Endothelial cell of umbilical vein (primary cell): ENCODE results near the gene SPTLC1. TPM values are rescaled to one million over a fixed set of nuclear protein-coding genes. Genes with fewer than 3 reads are reported as not detected.

Source experiments
- BruUV-seq: library from RNA; stranded (reverse); fragments of 400-500 nt; replicated peaks from 2 replicates; lab custom pipeline; 2021; lab: Mats Ljungman, UMichigan
- CTCF ChIA-PET: fragments of 300-600, 350-600 bp; sonication (Branson Sonifier 250); formaldehyde crosslinking; loops from one replicate; lab custom pipeline; 2021; ENCODE audit warnings: antibody characterized with exemption, inconsistent platforms; lab: Charles Lee
- POLR2A ChIA-PET: fragments of 300-600, 350-600 bp; sonication (Branson Sonifier 250); formaldehyde crosslinking; loops from one replicate; lab custom pipeline; 2021; ENCODE audit warnings: antibody characterized with exemption, inconsistent platforms; lab: Charles Lee
- DNase-seq: peaks from one replicate; pipeline ENCODE4 v3.0.0-alpha.2; 2011; ENCODE audit warnings: low read depth, low spot score
- FAIRE-seq: peaks from 2 replicates; lab custom pipeline; 2011; peaks lifted over from hg19 to GRCh38; lab: Jason Lieb, UNC
- H2AFZ ChIP-seq: 2 replicates; pipeline ENCODE4 v1.6.0; 2012; ENCODE audit warnings: low read depth, low read length, control low read depth, inconsistent platforms
- H3K27ac ChIP-seq: 2 replicates; pipeline ENCODE4 v1.5.1; 2011; ENCODE audit warnings: low read depth, mild to moderate bottlenecking, control low read depth, low read length, moderate library complexity; ENCODE audit not compliant: insufficient read depth
- H3K27me3 ChIP-seq, 2 experiments: 2 replicates each; pipeline versions ENCODE4 v1.6.0 to v1.6.1; 2011; ENCODE audit warnings: low read length in 2 of 2, mixed read lengths in 1 of 2; ENCODE audit not compliant: control insufficient read depth in 2 of 2, insufficient read depth in 2 of 2
- H3K36me3 ChIP-seq, 2 experiments: 2 replicates in 1 of 2; 3 replicates in 1 of 2; pipeline ENCODE4 v1.5.1; 2011; ENCODE audit warnings: low read length in 2 of 2, mild to moderate bottlenecking in 1 of 2, moderate library complexity in 1 of 2; ENCODE audit not compliant: control insufficient read depth in 2 of 2, insufficient read depth in 2 of 2; ENCODE audit errors: extremely low read depth in 1 of 2
- H3K4me1 ChIP-seq: 3 replicates; pipeline ENCODE4 v1.5.1; 2011; ENCODE audit warnings: mild to moderate bottlenecking, low read length; ENCODE audit not compliant: control insufficient read depth, insufficient read depth; ENCODE audit errors: extremely low read depth
- H3K4me2 ChIP-seq: 2 replicates; pipeline ENCODE4 v1.6.1; 2011; ENCODE audit warnings: low read length, control low read depth, mixed read lengths; ENCODE audit not compliant: insufficient read depth
- H3K4me3 ChIP-seq, 3 experiments: fragments of 200-600 bp in 1 of 3; sonication (generic), shearing (Covaris generic) in 1 of 3; replicated peaks in 1 of 3; 2 replicates each; pipeline ENCODE4 v1.5.1; 2011 to 2016; ENCODE audit warnings: control low read depth in 3 of 3, low read length in 3 of 3, mild to moderate bottlenecking in 2 of 3, inconsistent platforms in 1 of 3, low read depth in 1 of 3, moderate library complexity in 1 of 3; ENCODE audit not compliant: insufficient read depth in 1 of 3
- H3K79me2 ChIP-seq: 2 replicates; pipeline ENCODE4 v1.6.0; 2012; ENCODE audit warnings: low read length, inconsistent platforms; ENCODE audit not compliant: control insufficient read depth, insufficient read depth
- H3K9ac ChIP-seq: replicated peaks from 2 replicates; pipeline ENCODE3; 2011; ENCODE audit warnings: low read length, control low read depth; ENCODE audit not compliant: insufficient read depth; ENCODE audit errors: extremely low read depth
- H3K9me1 ChIP-seq: replicated peaks from 3 replicates; pipeline ENCODE4 v1.6.0; 2011; ENCODE audit warnings: mild to moderate bottlenecking, low read length; ENCODE audit not compliant: control insufficient read depth, insufficient read depth; ENCODE audit errors: extremely low read depth
- H3K9me3 ChIP-seq: replicated peaks from 2 replicates; pipeline ENCODE4 v1.5.1; 2012; ENCODE audit warnings: low read length, inconsistent platforms; ENCODE audit not compliant: control insufficient read depth, insufficient read depth
- H4K20me1 ChIP-seq: replicated peaks from 2 replicates; pipeline ENCODE3; 2011; ENCODE audit warnings: mild to moderate bottlenecking, low read length; ENCODE audit not compliant: control insufficient read depth, insufficient read depth; ENCODE audit errors: extremely low read depth
- EZH2 ChIP-seq: IDR thresholded peaks from 2 replicates; pipeline ENCODE4 v1.6.1; 2012; ENCODE audit warnings: borderline replicate concordance, low read depth, mild to moderate bottlenecking, moderate library complexity, low read length, inconsistent platforms; ENCODE audit not compliant: severe bottlenecking
- FOS ChIP-seq: IDR thresholded peaks from 2 replicates; pipeline ENCODE4 v1.6.1; 2011; ENCODE audit warnings: mild to moderate bottlenecking, low read length, moderate library complexity, borderline replicate concordance; ENCODE audit not compliant: insufficient read depth
- GATA2 ChIP-seq: IDR thresholded peaks from 2 replicates; pipeline ENCODE4 v1.7.0; 2011; ENCODE audit warnings: low read depth, mild to moderate bottlenecking, moderate library complexity, mixed read lengths, low read length; ENCODE audit not compliant: insufficient read length, insufficient read depth
- JUN ChIP-seq: IDR thresholded peaks from 2 replicates; pipeline ENCODE4 v1.6.1; 2011; ENCODE audit warnings: borderline replicate concordance, low read depth; ENCODE audit not compliant: insufficient read length, insufficient read depth
- MYC ChIP-seq: IDR thresholded peaks from one replicate; pipeline ENCODE4 v1.6.1; 2011; ENCODE audit warnings: mild to moderate bottlenecking, low read depth, low read length
- POLR2A ChIP-seq: IDR thresholded peaks from 2 replicates; pipeline ENCODE4 v1.6.1; 2012; ENCODE audit warnings: low read depth, mild to moderate bottlenecking, control low read depth, low read length
- POLR2AphosphoS5 ChIP-seq: IDR thresholded peaks from 2 replicates; pipeline ENCODE4 v1.6.1; 2012; ENCODE audit warnings: low read depth, mild to moderate bottlenecking, control low read depth, low read length, moderate library complexity; ENCODE audit not compliant: insufficient read depth
- dilution Hi-C: fragments of 300-500 bp; cut with MboI; formaldehyde crosslinking; loops from one replicate; pipeline ENCODE4 v1.15.0; 2019; ENCODE audit warnings: low sequenced_read_pairs; ENCODE audit not compliant: extremely low pct_ligation_motif_present
- intact Hi-C: fragments of 100-400 bp; cut with micrococcal nuclease; formaldehyde crosslinking; loops from one replicate; pipeline ENCODE4 v1.10.0; 2022
- polyA plus RNA-seq, 4 experiments: library from polyadenylated mRNA; depleted of rRNA in 3 of 4; stranded (reverse) in 3 of 4; unstranded in 1 of 4; fragments of >200 nt; gene quantifications; 2 replicates each; pipeline versions ENCODE4 v1.2.1 to v1.2.3, GENCODE V29; 2011 to 2012; ENCODE audit warnings: missing spikeins in 1 of 4
- small RNA-seq: library from RNA; depleted of rRNA; stranded (forward); fragments of <200 nt; gene quantifications from one replicate; pipeline ENCODE3, GENCODE V24; 2012; ENCODE audit warnings: low replicate concordance, low read depth; ENCODE audit not compliant: insufficient read depth, insufficient read length
- total RNA-seq: library from RNA; stranded (reverse); gene quantifications from 2 replicates; pipeline ENCODE4 v1.2.3, GENCODE V29; 2021
- TF ChIP-seq, protein P1 (sequence below): IDR thresholded peaks from 2 replicates; pipeline ENCODE4 v1.6.1; 2011; ENCODE audit not compliant: insufficient read depth, insufficient read length
- TF ChIP-seq, protein P2 (sequence below), 2 donors: IDR thresholded peaks; 1 replicate in 1 of 2; 2 replicates in 1 of 2; pipeline ENCODE4 v1.5.1; 2011; ENCODE audit warnings: low read length in 2 of 2, mild to moderate bottlenecking in 2 of 2, moderate library complexity in 2 of 2, control low read depth in 1 of 2, inconsistent platforms in 1 of 2, low read depth in 1 of 2; ENCODE audit not compliant: insufficient read depth in 1 of 2; ENCODE audit errors: extremely low read depth in 1 of 2

SPTLC1 gene
- total and polyA plus RNA-seq, 2 donors (not counting 3 experiments of a cell fraction or from before 2014, with no cell fraction given) = 35.9 to 68.5 TPM

DNA sequence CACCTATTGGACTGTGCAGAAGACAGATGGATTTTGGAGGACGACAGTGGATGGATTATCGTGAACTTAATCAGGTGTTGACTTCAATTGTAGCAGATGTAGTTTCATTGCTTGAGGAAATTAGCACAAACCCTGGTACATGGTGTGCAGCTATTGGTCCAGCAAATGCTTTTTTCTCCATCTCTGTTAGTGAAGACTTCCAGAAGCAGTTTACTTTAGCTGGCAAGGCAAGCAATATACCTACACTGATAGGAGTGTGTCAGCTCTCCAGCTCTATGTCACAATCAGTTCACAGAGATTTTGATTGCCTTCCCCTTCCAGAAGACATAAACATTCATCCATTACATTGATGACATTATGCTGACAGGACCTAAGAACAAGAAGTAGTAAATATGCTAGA, 129.5 kb downstream of the SPTLC1 start:
- H3K4me2 ChIP-seq = no peak overlapping the region
- ChIA-PET CTCF (interaction anchor here (1.4 to 1.7 kb wide), 2 partner anchors 8 to 31 kb away, joined by 3 to 7 read pairs; no protein-coding TSS in a partner anchor), POLR2A (no interaction called here)
- no peaks in the 10 kb centered on the region for H3K79me2 ChIP-seq
- no peaks in the 10 kb centered on the region for H3K4me1 ChIP-seq
- H3K36me3 ChIP-seq = no peaks in the 10 kb centered on the region
- BruUV-seq = no TSS peak
- dilution Hi-C loops (no loop called here), intact Hi-C loops (no loop called here)
- H3K9me1 ChIP-seq = no peaks in the 10 kb centered on the region
- no peak overlapping the region for H2AFZ ChIP-seq
- FAIRE-seq (no peak), DNase-seq (no peak)
- H3K9ac ChIP-seq = no peak overlapping the region
- H3K4me3 ChIP-seq = no peak overlapping the region
- no peaks in the 10 kb centered on the region for H3K27me3 ChIP-seq
- H4K20me1 ChIP-seq = no peaks in the 10 kb centered on the region
- no peaks in the 10 kb centered on the region for H3K9me3 ChIP-seq
- TF ChIP-seq GATA2 (no peak), FOS (no peak), EZH2 (no peak), JUN (no peak), POLR2A (no peak), POLR2AphosphoS5 (no peak), MYC (no peak)
- TF ChIP-seq, protein P1, sequence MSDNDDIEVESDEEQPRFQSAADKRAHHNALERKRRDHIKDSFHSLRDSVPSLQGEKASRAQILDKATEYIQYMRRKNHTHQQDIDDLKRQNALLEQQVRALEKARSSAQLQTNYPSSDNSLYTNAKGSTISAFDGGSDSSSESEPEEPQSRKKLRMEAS = no peak
- TF ChIP-seq, protein P2, sequence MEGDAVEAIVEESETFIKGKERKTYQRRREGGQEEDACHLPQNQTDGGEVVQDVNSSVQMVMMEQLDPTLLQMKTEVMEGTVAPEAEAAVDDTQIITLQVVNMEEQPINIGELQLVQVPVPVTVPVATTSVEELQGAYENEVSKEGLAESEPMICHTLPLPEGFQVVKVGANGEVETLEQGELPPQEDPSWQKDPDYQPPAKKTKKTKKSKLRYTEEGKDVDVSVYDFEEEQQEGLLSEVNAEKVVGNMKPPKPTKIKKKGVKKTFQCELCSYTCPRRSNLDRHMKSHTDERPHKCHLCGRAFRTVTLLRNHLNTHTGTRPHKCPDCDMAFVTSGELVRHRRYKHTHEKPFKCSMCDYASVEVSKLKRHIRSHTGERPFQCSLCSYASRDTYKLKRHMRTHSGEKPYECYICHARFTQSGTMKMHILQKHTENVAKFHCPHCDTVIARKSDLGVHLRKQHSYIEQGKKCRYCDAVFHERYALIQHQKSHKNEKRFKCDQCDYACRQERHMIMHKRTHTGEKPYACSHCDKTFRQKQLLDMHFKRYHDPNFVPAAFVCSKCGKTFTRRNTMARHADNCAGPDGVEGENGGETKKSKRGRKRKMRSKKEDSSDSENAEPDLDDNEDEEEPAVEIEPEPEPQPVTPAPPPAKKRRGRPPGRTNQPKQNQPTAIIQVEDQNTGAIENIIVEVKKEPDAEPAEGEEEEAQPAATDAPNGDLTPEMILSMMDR (IDR thresholded peaks at IDR 0.05; ENCODE audit: extremely low read depth in 1 of 2, insufficient read depth in 1 of 2, low read depth in 1 of 2, low read length in 2 of 2) = no peak
- no peak overlapping the region for H3K27ac ChIP-seq

Small RNA genes lying within 50 kb of the gene (small RNA-seq; reads per million reads assigned to genes)
- gene MTATP6P29 = not detected
- gene MTND4LP7 = not detected

Other genes with a start within 250 kb of the SPTLC1 start
- gene ROR2, start 165.2 kb downstream of the SPTLC1 start, total RNA-seq = not detected in 2 replicates
- not detected in 2 replicates for gene ROR2, start 165.2 kb downstream of the SPTLC1 start, polyA plus RNA-seq
- gene IARS1, start 178.3 kb upstream of the SPTLC1 start, total RNA-seq = 130 and 132 TPM in 2 replicates
- gene IARS1, start 178.3 kb upstream of the SPTLC1 start, polyA plus RNA-seq = 25.0 and 32.8 TPM in 2 replicates
- 36.1 and 41.6 TPM in 2 replicates for gene NOL8, start 209.9 kb upstream of the SPTLC1 start, total RNA-seq
- 5.1 and 5.6 TPM in 2 replicates for gene NOL8, start 209.9 kb upstream of the SPTLC1 start, polyA plus RNA-seq
- 8.7 and 12.0 TPM in 2 replicates for gene CENPP, start 210.5 kb upstream of the SPTLC1 start, total RNA-seq
- gene CENPP, start 210.5 kb upstream of the SPTLC1 start, polyA plus RNA-seq = 1.2 and 1.3 TPM in 2 replicates